ENCODE results near the gene NECAB2. TPM values are rescaled to one million over a fixed set of nuclear protein-coding genes. Genes with fewer than 3 reads are reported as not detected.

Gene NECAB2
- total RNA-seq, 1 donor from 2014 or later: 1.9 TPM

DNA sequence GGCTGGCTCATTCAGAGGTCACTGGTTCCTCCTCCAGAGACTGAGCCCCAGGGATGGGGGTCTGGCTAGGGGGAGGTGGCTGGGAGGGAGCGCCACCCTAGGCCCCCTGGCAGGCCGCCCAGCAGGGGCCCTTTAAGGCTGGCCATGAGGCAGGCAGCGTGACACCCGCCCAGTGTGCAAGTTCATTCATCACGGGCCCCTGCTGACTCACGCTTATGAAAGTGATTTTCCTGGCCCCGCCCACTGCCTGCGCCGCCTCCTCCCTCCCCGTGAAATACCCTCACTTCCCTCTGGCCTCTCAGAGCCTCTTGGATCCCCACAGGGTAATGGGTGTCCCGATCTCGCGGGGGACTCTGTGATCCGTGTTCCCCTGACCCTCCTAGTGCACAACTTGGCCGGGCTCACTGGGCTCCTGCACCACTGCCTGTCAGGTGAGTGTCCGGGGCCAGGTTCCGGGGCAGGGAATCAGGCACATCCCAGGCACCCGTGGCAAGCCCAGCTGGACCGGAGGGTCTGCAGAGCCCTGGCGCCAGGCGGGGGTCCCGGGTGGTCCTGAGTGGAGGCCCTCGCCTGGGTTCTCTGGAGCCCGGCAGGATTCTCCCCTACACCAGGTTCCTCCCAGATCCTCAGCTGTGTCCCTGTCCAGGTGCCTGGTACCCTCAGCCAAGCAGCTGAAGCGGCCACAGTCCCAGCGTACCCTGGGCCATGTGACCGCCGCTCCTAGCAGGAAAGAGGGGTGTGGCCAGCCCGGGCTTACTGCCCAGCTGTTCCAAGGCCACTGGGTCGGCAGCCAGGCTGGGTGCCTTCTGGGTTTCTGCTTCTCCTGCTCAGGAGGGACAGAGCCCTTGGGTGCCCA is 14.9 kb upstream of the NECAB2 start, which contains the start of gene OSGIN1:
Gene OSGIN1 (plus strand): TSS at position 301 of the 856 bp plus-strand sequence. CDS start 4,432 bp downstream, outside the sequence.
- DNase-seq: peak; percentile 75

DNA sequence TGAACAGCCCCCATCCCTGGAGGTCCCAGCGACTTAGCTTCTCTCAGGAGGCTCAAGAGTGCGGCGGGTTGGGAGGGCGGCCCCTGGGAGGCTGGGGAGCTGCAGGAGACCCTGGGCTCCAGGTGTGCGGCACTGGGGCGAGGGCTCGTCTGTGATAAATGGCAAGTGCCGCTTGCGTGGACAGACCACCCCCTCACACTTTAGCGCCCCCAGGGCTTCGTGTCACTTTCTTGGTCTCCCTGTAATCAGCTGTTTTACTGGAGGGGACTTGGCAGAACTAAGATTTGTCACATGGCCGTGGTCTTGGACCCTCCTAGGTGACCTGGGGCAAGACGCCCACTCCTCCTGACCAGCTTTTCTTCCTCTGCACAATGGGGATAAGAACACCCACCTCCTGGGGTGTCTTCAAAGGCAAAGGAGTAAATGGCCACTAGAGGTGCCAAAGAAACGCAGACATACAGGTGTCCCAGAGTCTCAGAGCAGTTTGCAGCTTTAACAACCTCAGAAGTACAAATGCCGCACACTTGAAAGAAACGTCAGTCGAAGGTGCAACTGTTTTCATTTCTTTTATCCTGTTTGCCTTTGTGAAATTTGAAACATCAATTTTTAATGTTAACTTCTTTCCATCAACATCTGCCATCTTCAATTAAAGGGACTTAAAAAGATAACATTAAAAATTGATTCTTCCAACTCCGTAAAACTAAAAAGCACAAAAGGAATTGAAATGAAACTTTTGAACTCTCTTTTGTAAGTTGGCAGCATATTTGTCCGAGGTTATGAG is 14.1 kb upstream of the NECAB2 start:
- no peak for DNase-seq

DNA sequence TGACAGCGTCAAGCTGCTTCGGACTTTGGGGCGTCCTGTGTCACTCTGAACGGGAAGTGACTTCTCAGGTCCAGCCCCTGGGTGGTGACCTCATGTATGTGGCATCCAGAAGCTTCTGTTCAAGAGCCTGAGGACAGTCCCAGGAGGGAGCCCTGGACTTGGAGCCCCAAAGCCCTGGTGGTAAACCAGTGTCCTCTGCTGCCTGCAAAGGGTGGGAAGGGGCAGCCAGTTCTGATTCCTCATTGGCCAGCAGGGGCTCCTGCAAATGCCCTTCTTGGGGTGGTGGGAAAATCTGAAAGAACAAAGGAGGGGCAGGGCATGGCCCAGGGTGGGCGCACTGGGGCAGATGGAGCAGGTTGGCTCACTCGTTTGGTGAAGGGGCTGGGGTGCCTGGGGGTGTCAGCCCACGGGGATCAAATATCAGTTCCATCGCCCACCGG is 13.4 kb upstream of the NECAB2 start:
- no peak for DNase-seq

DNA sequence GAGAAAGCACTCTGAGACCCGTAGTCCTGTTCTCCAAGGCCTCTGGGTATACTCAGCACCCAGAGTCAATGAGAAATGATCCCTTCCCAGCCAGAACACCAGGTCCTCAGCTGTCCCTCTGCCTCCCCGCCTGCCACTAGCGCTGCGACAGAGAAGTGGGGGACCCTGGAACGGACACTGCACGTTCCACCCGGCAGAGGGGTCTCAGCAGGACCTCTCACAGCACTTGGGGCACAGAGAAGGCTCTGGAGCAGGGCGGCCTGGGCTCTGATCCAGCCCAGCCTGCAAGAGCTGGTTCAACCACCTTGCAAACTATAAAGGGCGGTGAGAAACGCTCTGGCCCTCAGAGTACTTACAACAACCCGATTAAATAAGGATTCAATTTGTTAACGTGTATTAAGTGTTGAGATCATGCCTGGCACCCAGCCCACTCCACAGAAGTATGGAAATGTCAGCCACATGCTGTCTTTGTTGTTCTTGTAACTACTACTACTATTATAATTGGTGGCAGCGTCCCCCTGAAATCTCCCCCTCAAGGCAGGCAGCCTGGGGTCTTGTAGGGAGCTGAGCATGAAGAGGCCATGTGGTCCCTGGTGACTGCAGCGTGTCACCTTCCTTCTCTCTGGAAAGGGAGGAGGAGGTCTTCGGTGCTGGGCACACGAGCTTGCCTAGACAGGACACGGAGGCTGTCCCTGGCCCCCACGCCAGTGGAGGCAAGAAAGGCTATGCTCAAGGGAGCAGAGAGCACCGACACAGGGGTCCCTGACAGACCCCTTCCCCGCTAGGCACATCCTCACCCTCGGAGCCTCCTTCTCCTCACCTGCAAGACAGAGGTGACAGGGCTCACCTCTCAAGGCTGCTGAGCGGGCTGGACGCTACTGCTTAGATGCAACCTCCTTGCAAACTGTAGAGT is 12.6 kb upstream of the NECAB2 start:
- DNase-seq: no peak

DNA sequence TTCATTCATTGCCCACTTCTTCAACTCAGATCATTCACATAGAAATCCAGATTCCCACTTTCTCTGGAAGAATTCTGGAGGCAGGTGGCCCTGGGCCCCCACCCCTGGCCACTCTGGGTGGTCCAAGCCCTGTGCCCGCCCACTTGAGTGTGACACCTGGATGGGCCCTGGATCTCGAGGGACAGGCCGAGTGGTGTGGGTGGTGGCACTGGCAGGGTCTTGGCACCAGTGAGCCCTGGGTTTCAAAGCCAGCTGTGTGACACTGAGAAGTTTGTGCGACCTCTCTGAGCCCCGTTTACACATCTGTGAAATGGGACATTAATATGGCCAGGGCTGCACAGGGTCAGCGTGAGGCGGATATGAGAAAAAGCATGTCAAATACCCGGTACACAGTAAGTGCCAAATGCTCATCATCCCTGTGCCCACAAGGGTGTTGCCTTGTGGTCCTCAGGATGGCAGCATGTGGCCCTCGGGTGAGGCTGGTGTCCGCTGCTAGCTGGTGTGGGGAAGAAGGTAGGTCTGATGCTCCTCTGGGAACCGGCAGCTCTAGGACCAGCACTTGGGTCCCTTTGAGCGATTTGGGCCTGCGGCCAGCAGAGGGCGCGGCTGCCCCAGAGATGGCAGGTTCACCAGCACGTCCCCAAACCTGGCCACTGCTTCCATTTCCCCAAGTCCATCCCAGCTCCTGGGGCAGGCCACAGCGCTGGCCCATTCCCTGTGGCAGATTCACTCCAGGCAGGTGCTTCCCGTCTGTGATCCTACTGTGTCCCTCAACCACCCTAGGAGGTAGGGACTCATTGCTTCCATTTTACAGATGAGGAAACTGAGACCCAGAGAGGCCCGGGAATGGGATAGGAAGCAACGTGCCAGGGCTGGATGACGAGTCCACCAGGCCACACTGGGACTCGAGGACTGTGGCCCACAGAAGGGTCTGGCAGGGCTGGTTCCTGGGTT is 11.4 kb upstream of the NECAB2 start:
- peak; percentile 51 for DNase-seq

DNA sequence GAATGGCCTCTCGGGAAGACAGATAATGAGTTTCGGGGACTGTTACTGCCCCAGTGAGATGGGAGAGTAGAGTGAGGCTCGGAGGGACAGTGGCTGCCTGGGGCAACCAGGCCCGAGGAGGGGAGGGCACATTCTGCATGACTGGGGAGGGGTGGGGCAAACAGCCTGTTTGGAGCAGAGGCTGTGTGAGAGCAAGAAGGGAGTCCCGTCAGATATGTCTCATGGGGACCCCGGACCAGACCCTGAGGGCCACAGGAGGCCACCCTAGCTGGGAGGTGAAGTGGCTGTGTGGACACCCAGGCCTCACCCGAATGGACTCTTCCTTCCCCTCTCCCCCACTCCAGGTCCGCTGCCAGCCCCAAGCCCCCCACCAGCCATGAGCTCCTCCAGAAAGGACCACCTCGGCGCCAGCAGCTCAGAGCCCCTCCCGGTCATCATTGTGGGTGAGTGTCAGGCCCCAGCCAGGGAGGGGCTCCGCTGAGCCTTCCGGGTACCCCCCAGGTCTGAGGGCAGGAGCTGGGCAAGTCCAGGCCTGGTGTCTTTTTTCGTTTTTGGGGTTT is 10.7 kb upstream of the NECAB2 start:
- no peak for DNase-seq

DNA sequence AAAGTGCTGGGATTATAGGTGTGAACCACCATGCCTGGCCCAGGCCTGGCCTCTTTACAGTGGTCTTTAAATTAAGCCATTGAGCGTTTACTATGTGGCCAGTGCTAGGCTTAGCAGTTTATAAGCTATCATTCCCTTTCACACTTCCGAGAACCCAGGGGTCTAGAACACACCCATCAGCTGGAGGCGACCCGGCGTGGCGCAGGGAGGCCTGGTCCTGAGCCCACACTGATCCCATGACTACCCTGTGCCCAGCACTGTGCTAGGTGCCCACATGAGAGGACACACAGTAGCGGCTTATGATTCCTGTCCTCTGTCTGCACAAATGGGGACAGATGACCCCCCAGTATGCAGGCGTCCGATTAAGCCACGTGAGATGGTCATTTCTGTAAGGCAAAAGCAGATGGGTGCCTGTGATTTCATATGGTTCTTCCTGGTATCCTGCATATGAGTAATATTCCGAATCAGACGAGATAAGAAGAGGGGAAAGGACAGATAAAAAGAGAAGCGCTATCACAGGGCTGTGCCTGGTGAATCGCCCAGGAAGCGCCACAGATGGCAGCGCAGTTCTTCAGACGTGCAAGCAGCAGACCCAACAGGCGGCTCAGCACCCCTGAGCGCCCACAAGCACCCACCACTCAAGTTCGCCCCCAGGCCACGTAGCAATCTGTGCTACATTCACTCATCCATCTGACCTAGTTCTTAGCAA is 9.8 kb upstream of the NECAB2 start:
- DNase-seq: no peak

DNA sequence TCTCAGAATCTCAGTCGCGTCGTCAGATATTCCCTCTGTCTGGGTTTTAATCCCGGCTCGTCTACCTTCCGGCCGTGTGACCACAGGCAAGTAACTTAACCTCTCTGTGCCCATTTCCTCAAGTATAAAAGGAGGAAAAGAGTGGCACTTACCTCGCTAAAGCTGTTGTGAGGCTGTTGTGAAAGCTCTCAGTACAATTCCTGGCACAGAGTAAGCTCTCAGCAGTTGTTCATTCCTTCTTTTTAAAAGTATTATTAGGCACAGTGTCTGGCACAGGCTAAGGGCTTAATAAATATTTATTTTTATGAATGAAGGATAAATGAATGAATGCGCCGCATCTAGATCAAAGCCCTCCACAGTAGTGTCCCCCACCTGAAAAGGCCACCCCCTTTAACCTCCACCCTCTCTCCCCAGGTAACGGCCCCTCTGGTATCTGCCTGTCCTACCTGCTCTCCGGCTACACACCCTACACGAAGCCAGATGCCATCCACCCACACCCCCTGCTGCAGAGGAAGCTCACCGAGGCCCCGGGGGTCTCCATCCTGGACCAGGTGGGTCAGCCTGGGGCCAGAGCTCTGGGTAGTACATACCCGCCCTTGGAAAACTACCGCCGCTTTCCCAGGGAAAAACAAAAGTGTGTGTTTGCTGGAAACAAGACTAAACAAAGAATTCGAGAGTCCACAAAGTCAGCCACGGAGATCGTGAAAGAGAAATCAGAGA is 9.0 kb upstream of the NECAB2 start:
- DNase-seq: no peak

DNA sequence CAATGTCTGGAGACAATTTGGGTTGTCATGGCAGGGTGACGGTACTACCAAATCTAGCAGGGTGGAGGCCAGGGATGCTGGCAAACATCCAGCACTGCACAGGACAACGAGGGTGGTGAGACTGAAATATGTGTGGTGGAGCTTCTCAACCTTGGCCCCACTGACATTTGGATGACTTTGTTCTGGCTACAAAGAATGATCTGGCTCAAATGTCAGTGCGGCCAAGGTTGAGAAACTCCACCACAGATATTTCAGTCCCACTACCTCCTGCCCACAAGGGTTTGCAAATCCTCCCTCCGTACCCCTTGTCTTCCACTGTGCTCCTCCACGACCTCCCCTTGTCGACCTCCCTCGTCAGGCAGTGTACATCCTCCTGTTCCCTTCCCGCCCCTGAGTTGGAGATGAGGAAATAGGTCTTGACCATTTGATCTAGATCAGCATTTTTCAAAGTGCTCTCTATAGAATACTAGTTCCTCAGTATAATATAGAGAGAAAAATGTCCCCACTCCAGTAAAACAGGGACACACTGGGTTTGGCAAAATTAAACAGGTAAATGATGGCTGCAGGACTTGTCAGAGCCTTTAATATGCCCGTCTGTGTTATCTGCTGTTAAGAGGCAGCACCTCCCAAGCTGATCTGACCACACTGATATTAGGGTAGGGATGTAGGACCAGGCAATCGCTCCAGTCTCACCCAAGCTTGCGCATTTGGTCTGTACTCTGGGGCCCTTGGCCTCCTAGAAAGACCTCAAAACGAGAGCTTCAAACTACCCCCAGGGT is 8.2 kb upstream of the NECAB2 start:
- no peak for DNase-seq

DNA sequence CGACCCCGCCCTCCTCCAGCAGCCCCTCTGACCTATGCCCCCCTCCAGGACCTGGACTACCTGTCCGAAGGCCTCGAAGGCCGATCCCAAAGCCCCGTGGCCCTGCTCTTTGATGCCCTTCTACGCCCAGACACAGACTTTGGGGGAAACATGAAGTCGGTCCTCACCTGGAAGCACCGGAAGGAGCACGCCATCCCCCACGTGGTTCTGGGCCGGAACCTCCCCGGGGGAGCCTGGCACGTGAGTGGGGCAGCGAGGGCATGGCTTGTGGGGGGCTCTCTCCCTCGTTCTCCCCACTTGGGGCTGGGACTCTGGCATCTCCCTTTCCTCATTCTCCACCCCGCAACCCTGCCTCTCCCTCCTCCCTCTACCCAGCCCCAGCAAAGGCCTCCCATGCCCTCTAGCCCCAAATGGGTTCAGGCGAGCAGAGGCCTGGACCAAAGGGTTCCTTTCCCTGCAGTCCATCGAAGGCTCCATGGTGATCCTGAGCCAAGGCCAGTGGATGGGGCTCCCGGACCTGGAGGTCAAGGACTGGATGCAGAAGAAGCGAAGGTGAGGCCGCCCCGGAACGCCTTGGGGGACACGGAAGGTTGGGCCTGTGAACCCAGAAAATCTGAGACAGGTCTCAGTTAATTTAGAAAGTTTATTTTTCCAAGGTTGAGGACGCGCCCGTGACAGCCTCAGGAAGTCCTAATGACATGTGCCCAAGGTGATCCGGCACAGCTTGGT is 7.4 kb upstream of the NECAB2 start:
- no peak for DNase-seq

DNA sequence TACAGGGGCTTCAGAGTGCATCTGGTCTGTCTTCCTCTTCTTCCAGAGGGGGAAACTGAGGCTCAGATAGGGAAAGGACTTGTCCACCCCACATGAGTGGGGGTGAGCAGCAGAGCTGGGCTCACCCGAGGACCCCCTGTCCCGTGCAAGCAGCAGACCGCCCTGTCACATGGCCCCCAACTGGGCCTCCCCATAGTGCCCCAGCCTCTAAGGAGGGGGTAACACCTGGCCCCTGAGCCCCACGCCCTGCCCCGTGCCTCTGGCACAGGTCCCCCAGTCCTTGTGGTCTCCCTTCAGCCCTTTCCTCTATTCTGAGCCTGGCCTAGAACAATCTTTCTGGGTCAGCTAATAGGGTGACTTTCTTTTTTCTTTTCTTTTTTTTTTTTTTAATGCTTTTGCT is 6.5 kb upstream of the NECAB2 start:
- no peak for DNase-seq

DNA sequence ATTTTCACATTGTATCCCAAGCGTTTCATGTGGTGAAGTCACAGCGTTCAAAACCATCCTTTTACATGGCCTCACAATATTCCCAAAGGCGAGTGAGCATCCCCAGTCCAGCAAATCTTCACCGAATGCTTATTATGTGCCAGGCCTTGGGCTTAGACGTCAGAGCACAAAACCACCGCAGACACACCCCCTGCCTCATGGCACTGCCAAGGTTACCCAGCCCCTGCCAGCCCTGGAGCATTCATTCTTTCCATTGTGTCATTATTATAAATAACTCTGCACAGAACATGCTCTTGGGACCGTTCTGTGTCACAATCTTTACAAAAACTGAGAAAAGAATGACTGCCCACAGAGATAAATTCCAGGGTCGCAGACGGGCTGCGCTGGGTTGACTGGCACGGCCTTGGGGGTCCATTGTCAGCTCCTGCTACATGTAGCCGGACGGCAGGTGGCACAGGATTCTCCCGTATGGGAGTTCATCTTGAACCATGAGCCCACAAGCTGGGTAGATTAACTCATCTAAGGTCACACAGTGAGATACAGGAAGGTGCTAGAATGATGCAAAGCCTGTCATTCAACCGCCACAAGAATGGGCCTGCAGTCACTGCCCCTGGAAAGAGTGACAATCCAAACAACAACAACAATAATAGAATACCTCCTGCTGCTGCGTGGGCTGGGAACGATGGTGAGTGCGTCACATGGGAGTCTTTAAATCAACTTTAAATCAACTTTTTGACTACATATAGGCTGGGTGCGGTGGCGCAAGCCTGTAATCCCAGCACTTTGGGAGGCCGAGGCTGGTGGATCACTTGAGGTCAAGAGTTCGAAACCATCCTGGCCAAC is 4.5 kb upstream of the NECAB2 start:
- no peak for DNase-seq

DNA sequence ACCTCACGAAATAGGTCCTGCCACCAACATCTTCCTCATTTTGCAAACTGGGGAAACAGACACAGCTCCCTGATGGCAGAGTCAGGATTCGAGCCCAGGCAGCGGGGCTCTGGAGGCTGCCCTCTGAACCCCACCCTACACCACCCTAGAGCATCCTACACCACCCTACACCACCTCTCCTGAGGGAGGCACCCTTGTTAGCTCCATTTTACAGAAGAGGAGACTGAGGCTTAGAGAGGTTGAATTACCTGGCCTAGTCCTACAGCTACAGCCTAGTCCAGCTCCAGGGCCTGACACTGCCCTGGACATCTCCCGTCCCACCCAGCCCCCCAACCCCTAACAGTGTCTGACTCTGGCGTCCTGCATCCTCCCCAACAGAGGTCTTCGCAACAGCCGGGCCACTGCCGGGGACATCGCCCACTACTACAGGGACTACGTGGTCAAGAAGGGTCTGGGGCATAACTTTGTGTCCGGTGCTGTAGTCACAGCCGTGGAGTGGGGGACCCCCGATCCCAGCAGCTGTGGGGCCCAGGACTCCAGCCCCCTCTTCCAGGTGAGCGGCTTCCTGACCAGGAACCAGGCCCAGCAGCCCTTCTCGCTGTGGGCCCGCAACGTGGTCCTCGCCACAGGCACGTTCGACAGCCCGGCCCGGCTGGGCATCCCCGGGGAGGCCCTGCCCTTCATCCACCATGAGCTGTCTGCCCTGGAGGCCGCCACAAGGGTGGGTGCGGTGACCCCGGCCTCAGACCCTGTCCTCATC is 3.2 kb upstream of the NECAB2 start:
- DNase-seq: no peak

DNA sequence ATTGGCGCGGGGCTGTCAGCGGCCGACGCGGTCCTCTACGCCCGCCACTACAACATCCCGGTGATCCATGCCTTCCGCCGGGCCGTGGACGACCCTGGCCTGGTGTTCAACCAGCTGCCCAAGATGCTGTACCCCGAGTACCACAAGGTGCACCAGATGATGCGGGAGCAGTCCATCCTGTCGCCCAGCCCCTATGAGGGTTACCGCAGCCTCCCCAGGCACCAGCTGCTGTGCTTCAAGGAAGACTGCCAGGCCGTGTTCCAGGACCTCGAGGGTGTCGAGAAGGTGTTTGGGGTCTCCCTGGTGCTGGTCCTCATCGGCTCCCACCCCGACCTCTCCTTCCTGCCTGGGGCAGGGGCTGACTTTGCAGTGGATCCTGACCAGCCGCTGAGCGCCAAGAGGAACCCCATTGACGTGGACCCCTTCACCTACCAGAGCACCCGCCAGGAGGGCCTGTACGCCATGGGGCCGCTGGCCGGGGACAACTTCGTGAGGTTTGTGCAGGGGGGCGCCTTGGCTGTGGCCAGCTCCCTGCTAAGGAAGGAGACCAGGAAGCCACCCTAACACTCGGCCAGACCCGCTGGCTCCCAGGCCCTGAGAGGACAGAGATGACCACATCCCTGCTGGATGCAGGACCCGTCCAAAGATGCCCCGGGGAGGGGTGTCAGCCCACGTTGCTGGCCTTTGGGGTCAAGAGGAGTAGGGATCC is 2.4 kb upstream of the NECAB2 start:
- no peak for DNase-seq

DNA sequence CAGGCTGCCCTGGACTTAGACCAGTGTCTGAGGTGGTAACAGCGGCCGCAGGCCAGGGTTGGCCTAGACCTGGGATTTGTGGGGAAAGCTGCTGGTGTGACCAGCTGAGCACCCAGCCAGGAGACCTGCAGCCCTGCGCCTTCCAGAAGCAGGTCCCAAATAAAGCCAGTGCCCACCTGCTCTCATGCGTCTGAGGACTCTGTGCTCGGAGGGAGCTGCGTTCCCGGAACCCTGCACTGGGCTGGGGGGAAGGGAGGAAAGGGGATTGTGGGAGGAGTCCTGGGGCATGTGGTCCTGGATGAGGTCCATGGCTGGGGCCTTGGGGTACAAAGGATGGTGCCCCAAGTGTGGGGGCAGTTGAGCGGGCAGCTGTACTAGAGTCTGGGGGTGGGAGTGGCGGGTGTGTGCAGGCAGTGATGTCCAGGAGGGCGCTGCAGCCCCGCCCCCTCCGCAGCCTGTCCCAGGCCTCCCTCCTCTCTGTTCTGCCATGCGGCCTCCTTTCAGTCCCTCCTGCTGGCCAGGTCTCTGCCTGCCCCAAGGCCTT is 1.8 kb upstream of the NECAB2 start:
- DNase-seq: no peak
